Activated naive CD4-positive, alpha-beta T cell treated with anti-CD3 and anti-CD28 coated beads for 36 hours (primary cell): Measurements from ENCODE around the gene ARPP19. TPM values are rescaled to one million over a fixed set of nuclear protein-coding genes. Genes with fewer than 3 reads are reported as not detected.
"Not testable (repeated sequence)": the region's sequence is repeated elsewhere in the genome, so short reads cannot be mapped to it uniquely, and the experiment has no call there.

Source experiments
- CTCF ChIA-PET: fragments of 350-600 bp; sonication (Branson Sonifier 250); formaldehyde crosslinking; loops from one replicate; lab custom pipeline; 2021; ENCODE audit warnings: antibody characterized with exemption; lab: Charles Lee
- DNase-seq: peaks from one replicate; pipeline ENCODE4 v3.0.0-alpha.2; 2020
- H3K27ac Mint-ChIP-seq: one replicate; pipeline ENCODE4 v1.8.0; 2021; ENCODE audit warnings: mild to moderate bottlenecking, mixed read lengths
- H3K27me3 Mint-ChIP-seq: one replicate; pipeline ENCODE4 v1.8.0; 2021; ENCODE audit warnings: low read depth, mixed read lengths
- H3K36me3 Mint-ChIP-seq: one replicate; pipeline ENCODE4 v1.8.0; 2021; ENCODE audit warnings: low read depth, mixed read lengths
- H3K4me1 Mint-ChIP-seq: one replicate; pipeline ENCODE4 v1.8.0; 2021; ENCODE audit warnings: low read depth, mixed read lengths
- H3K4me3 Mint-ChIP-seq: one replicate; pipeline ENCODE4 v1.8.0; 2021; ENCODE audit warnings: mild to moderate bottlenecking, moderate library complexity, mixed read lengths
- H3K9me3 Mint-ChIP-seq: one replicate; pipeline ENCODE4 v1.8.0; 2021; ENCODE audit warnings: mixed read lengths
- intact Hi-C: fragments of 100-400 bp; cut with micrococcal nuclease; formaldehyde crosslinking; loops from one replicate; pipeline ENCODE4 v1.15.1; 2023
- total RNA-seq, 2 experiments: library from RNA; stranded (reverse); gene quantifications; one replicate each; pipeline ENCODE4 v1.2.3, GENCODE V29; 2021

Gene ARPP19
- total RNA-seq, 2 experiments from 2014 or later, result 130 to 144 TPM

DNA sequence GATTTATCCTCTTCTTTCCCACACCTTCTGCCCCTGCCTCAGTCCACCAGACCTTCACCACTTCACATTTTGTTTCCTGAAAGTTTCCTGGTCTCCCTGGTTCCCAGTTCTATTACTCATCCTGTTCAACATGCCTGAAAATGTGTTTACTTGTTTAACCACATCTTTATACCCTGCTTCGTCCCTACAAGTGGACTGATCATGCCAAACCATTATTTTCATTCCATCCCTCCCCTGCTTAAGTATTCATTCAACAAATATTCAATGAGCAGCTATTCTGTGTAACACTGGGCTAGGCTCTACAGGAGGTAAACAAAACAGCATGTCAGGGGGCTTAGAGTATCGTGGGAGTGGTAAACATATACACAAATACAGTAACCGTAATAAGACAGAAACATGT is 45.6 kb downstream of the ARPP19 start:
- DNase-seq, result no peak
- no peak overlapping the region for H3K27ac Mint-ChIP-seq
- CTCF ChIA-PET, result interaction anchor here (0.6 kb wide), 1 partner anchor 43 kb away, joined by 3 read pairs; no protein-coding TSS in a partner anchor
- intact Hi-C loops, result no loop called here
- H3K9me3 Mint-ChIP-seq, result no peaks in the 10 kb centered on the region
- peaks cover 12% of the 10 kb centered on the region for H3K4me1 Mint-ChIP-seq
- no peak overlapping the region for H3K4me3 Mint-ChIP-seq
- no peaks in the 10 kb centered on the region for H3K36me3 Mint-ChIP-seq
- H3K27me3 Mint-ChIP-seq, result no peaks in the 10 kb centered on the region

DNA sequence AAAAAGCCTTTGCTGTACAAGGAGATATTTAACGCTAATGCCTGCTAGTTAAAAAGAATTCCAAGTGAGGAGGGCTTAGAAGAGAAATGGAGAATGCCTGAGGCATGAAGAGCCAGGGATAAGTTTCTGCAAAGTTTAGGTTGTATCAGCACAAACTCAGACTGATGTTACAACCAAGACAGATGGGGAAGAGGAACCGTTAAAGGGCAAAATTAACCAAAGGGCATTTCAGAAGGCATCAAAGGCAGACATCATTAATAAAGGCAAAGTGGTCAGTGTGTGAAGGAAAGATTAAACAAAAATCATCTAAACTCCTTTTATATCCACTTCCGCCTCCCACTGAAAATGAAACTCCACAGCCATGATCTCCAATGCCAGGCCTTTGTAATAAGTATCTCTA is 47.1 kb downstream of the ARPP19 start:
- peaks cover 6% of the 10 kb centered on the region for H3K4me1 Mint-ChIP-seq
- H3K9me3 Mint-ChIP-seq, result no peaks in the 10 kb centered on the region
- no peak overlapping the region for H3K4me3 Mint-ChIP-seq
- no peak for DNase-seq
- CTCF ChIA-PET, result no interaction called here
- H3K27ac Mint-ChIP-seq, result no peak overlapping the region
- no peaks in the 10 kb centered on the region for H3K36me3 Mint-ChIP-seq
- intact Hi-C loops, result no loop called here
- no peaks in the 10 kb centered on the region for H3K27me3 Mint-ChIP-seq

DNA sequence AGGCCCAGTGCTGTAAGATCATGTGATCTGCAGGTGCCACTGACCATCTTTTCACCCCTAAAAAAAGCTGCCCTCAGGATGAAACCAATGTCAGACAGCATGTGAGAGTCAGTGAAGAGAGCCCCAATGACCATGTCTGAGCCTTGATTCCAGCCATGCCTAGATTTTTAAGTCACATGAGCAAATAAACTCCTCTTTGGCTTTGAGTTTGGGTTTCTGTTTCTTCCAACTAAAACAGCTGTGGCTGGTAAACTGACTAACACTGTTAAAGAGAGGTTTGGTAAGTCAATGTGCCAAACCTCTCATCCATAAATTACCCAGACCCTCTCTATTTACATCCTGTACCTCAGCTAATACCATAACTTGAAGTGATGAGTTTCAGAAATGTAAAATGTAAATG is 48.4 kb downstream of the ARPP19 start:
- intact Hi-C loops, result no loop called here
- peaks cover 6% of the 10 kb centered on the region for H3K4me1 Mint-ChIP-seq
- no peak for DNase-seq
- H3K4me3 Mint-ChIP-seq, result no peak overlapping the region
- H3K27me3 Mint-ChIP-seq, result no peaks in the 10 kb centered on the region
- no peaks in the 10 kb centered on the region for H3K36me3 Mint-ChIP-seq
- no peaks in the 10 kb centered on the region for H3K9me3 Mint-ChIP-seq
- CTCF ChIA-PET, result interaction anchor here (0.7 kb wide), 1 partner anchor 33 kb away, joined by 5 read pairs; no protein-coding TSS in a partner anchor
- no peak overlapping the region for H3K27ac Mint-ChIP-seq

DNA sequence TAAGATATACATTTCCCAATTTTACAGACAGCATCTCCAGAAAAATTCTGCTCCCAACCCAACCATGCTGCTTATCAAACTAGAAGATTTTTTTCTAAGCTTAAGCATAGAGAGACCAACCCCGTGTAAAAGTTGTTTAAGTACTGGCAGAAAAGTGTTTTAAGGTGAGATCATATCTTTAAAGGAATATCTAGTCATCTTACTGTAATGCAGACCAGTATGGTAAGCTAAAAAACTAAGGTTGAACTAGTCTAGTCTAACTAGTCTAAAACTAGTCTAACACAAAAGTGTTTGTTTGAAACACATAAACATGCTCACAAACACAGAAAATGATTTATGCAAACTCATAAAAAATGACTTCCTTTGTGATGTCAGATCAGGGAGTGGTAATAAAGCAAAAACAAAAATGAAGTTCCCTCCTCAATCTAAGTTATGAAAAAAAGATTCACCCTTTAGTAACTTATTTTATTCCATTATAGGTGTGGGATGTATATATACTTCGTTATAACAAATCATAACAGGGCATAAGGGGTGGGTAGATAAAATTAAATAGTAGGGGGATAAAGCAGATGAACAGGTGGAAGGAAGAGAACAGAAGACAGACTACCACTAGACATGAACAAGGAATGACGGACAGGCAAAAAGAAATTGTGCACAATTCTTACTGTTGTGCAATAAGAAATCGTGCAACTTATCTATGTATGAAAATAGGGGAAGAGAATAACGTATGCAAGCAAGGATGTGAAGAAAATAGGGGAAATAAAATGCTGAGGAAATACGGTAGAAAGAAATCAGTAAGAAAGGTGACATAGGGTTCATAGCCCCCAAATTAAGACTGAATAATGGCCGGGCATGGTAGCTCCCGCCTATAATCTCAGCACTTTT is 50.1 kb downstream of the ARPP19 start:
- Mint-ChIP-seq H3K27me3 (no peaks in the 10 kb centered on the region), H3K9me3 (no peaks in the 10 kb centered on the region), H3K27ac (no peak overlapping the region), H3K4me1 (peaks cover 6% of the 10 kb centered on the region), H3K4me3 (no peak overlapping the region), H3K36me3 (no peaks in the 10 kb centered on the region)
- intact Hi-C loops, result no loop called here
- no peak for DNase-seq
- CTCF ChIA-PET, result interaction anchor here (0.5 to 0.9 kb wide), 2 partner anchors 7 to 132 kb away, joined by 3 read pairs; no protein-coding TSS in a partner anchor

DNA sequence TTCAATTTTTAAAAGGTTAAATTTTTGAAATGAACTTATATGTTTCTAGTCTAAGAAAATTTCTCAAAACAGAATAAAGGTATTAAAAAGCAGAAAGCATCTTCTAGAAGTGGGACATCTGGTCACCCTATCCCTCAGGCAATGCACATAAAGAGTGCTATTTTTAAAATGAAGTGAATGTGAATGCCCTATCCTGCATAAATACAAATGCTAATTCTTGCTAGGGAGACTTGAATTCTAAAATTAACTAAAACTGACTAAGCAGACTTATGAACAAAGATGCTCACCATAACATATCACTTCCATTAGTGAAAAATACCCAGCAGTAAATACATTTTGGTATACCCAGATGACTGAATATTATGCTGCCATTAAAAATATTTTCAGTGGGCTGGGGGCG is 51.8 kb downstream of the ARPP19 start:
- H3K4me1 Mint-ChIP-seq, result peaks cover 6% of the 10 kb centered on the region
- no peak overlapping the region for H3K27ac Mint-ChIP-seq
- no peak for DNase-seq
- H3K27me3 Mint-ChIP-seq, result no peaks in the 10 kb centered on the region
- CTCF ChIA-PET, result no interaction called here
- no peaks in the 10 kb centered on the region for H3K9me3 Mint-ChIP-seq
- no peaks in the 10 kb centered on the region for H3K36me3 Mint-ChIP-seq
- no peak overlapping the region for H3K4me3 Mint-ChIP-seq
- intact Hi-C loops, result no loop called here

DNA sequence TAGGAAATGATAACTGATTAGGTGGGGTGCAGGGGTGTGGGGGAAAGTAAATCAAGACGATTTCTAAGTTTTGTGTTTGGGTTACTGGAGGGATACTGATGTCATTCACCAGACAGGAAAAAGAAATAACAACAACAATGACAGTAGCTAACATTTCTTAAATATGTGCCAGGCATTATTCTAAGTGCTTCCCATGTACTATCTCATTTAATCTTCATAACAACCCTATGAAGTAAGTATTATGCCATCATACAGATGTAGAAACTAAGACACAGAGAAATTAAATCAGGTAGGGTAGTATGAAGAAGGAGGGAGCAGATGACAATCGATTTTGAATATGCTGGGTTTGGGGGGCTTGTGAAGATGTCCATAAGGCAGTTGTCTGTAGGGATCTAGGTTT is 53.5 kb downstream of the ARPP19 start:
- Mint-ChIP-seq H3K4me3 (no peak overlapping the region), H3K4me1 (peaks cover 7% of the 10 kb centered on the region), H3K27me3 (no peaks in the 10 kb centered on the region), H3K36me3 (no peaks in the 10 kb centered on the region), H3K9me3 (no peaks in the 10 kb centered on the region), H3K27ac (no peak overlapping the region)
- DNase-seq, result no peak
- CTCF ChIA-PET, result interaction anchor here (0.7 kb wide), 1 partner anchor 235 kb away, joined by 3 read pairs; no protein-coding TSS in a partner anchor
- intact Hi-C loops, result no loop called here

DNA sequence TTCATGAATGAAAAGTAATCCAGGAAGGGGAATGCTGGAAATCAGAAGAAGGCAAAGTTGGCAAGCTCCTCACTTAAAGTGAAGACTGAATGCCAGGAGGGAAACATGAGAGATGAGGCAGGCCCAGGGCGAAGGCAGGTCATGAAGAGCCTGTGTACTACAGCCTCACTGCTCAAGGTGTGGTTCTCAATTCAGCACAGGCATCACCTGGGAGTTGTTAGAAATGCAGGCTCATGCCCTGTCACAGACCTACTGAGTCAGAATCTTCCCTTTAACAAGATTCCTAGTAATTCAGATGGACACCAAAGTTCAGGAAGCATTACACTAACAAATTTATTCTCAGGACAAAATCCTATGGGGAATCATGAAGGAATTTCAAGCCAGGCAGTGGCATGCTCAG is 54.3 kb downstream of the ARPP19 start:
- H3K27ac Mint-ChIP-seq, result no peak overlapping the region
- no peaks in the 10 kb centered on the region for H3K27me3 Mint-ChIP-seq
- no peak overlapping the region for H3K4me3 Mint-ChIP-seq
- H3K4me1 Mint-ChIP-seq, result peaks cover 8% of the 10 kb centered on the region
- H3K36me3 Mint-ChIP-seq, result no peaks in the 10 kb centered on the region
- no peak for DNase-seq
- intact Hi-C loops, result no loop called here
- CTCF ChIA-PET, result no interaction called here
- H3K9me3 Mint-ChIP-seq, result no peaks in the 10 kb centered on the region

DNA sequence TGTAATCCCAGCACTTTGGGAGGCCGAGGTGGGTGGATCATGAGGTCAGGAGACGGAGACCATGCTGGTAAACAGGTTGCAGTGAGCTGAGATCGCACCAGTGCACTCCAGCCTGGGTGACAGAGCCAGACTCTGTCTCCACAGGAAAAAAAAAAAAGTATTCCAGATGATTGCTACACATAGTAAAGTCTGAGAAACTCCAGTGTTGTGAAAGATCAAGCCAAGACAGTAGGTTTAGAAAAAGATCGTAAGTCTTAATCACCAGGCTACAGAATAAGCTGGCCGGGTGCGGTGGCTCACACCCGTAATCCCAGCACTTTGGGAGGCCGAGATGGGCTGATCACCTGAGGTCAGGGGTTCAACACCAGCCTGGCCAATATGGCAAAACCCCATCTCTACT is 56.0 kb downstream of the ARPP19 start:
- CTCF ChIA-PET, result interaction anchor here (1.1 kb wide), 1 partner anchor 14 kb away, joined by 7 read pairs; no protein-coding TSS in a partner anchor
- intact Hi-C loops, H3K36me3 Mint-ChIP-seq, H3K27ac Mint-ChIP-seq, H3K9me3 Mint-ChIP-seq, H3K4me3 Mint-ChIP-seq, H3K4me1 Mint-ChIP-seq, H3K27me3 Mint-ChIP-seq, DNase-seq: not testable (repeated sequence)

- no peaks in the 10 kb centered on the region for H3K9me3 Mint-ChIP-seq
- intact Hi-C loops, result no loop called here
- no peak for DNase-seq
- H3K36me3 Mint-ChIP-seq, result no peaks in the 10 kb centered on the region
- no peak overlapping the region for H3K27ac Mint-ChIP-seq
- CTCF ChIA-PET, result interaction anchor here (0.6 kb wide), 1 partner anchor 8 kb away, joined by 3 read pairs; no protein-coding TSS in a partner anchor
- no peaks in the 10 kb centered on the region for H3K27me3 Mint-ChIP-seq
- H3K4me3 Mint-ChIP-seq, result no peak overlapping the region
- peaks cover 10% of the 10 kb centered on the region for H3K4me1 Mint-ChIP-seq
Observed at GRCh38 chr15:52511084-52511483, 57.7 kb downstream of the ARPP19 start.

DNA sequence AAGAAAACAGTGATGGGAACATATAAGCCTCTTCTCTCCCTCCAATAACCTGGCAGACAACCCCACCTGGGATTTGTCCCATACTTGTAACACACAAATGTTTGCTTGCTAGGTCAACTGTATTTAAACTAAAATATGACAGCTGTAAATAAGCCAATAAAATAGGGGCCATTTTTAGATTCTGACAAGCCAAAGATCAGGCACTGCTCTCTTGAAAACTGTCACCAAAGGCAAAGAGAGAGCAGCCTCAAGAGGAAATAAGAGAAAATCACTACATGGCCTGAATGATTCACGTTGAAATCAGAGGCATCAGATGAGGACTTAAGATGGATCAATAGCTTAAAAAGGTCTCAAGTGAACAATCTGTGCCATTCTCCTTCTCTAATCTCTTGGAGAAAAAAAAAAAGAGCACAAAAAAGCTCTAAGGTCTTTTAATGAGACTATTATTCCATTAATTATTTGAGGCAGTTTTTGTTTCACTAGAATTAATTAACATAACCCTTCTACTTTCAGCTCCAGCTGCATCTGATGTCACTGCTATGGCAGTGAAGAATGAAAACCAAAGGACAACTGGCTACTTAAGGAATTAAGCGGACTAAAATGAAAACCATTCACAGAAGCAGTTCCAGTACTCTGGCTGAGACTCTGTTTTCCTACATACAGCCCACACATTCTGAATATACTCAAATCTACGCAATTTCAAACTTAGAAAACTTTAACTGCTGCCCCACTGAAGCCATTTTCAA is 59.2 kb downstream of the ARPP19 start:
- Mint-ChIP-seq H3K4me3 (no peak overlapping the region), H3K27ac (no peak overlapping the region), H3K9me3 (no peaks in the 10 kb centered on the region), H3K27me3 (no peaks in the 10 kb centered on the region), H3K36me3 (no peaks in the 10 kb centered on the region), H3K4me1 (peaks cover 19% of the 10 kb centered on the region)
- intact Hi-C loops, result no loop called here
- CTCF ChIA-PET, result interaction anchor here (0.6 kb wide), 1 partner anchor 547 kb away, joined by 6 read pairs; no protein-coding TSS in a partner anchor
- no peak for DNase-seq

GRCh38 chr15:52506549-52506948 is 62.3 kb downstream of the ARPP19 start:
- no peaks in the 10 kb centered on the region for H3K36me3 Mint-ChIP-seq
- intact Hi-C loops, result no loop called here
- H3K27me3 Mint-ChIP-seq, result no peaks in the 10 kb centered on the region
- DNase-seq, result no peak
- peaks cover 28% of the 10 kb centered on the region for H3K4me1 Mint-ChIP-seq
- CTCF ChIA-PET, result no interaction called here
- H3K4me3 Mint-ChIP-seq, result no peak overlapping the region
- H3K27ac Mint-ChIP-seq, result no peak overlapping the region
- H3K9me3 Mint-ChIP-seq, result no peaks in the 10 kb centered on the region

- H3K36me3 Mint-ChIP-seq, result no peaks in the 10 kb centered on the region
- no peak overlapping the region for H3K4me3 Mint-ChIP-seq
- no peak overlapping the region for H3K27ac Mint-ChIP-seq
- CTCF ChIA-PET, result no interaction called here
- peaks cover 25% of the 10 kb centered on the region for H3K4me1 Mint-ChIP-seq
- DNase-seq, result no peak
- H3K27me3 Mint-ChIP-seq, result no peaks in the 10 kb centered on the region
- H3K9me3 Mint-ChIP-seq, result no peaks in the 10 kb centered on the region
- intact Hi-C loops, result no loop called here
Observed at GRCh38 chr15:52505151-52505550, 63.7 kb downstream of the ARPP19 start.
